ENCODE data around the gene SESTD1. TPM values are rescaled to one million over a fixed set of nuclear protein-coding genes. Genes with fewer than 3 reads are reported as not detected.

The SESTD1 gene
- total and polyA plus RNA-seq, 9 of the 15 experiments (the other 6 are each of a cell fraction or from before 2014, with no cell fraction given) = 0.32 to 5.6 (median 2.1) TPM

DNA sequence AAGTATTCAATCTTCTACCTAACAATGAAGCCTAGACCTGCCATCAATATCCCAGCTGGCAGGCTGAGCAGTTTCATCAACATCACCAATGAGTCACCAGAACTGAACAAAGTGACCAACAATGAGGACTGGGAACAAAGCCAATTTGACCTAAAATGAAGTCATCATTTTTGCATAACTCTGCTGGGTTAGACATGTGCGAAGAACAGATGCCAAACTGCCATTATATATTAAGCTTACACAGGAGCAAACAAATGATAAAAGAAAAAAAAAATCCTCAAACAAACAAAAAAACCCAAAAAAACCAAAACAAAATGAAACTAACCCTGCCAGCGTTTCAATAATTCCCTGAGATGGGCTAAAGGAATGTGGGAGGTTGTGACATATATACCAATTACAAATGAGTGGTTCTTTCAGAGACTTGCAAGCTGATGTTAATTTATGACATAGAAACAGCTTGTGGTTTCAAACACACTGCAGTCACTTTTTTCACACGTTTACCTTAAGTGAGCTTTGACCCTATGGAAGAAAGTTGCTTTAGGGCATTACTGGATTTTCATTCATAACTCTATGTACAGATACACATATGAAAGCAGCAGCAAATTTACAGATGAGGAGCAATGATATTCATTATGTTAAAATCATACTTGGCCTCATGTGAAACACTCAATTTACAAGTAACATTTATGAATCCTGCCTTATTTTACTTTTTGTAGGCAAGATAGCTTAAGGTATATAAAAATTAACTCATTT lies 157.8 kb downstream of the SESTD1 start (continued):
- TF ChIP-seq, protein P1, sequence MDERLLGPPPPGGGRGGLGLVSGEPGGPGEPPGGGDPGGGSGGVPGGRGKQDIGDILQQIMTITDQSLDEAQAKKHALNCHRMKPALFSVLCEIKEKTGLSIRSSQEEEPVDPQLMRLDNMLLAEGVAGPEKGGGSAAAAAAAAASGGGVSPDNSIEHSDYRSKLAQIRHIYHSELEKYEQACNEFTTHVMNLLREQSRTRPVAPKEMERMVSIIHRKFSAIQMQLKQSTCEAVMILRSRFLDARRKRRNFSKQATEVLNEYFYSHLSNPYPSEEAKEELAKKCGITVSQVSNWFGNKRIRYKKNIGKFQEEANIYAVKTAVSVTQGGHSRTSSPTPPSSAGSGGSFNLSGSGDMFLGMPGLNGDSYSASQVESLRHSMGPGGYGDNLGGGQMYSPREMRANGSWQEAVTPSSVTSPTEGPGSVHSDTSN (CRISPR knock-in tag; IDR thresholded peaks at IDR 0.05; ENCODE audit: low read depth) = no peak
- TF ChIP-seq, protein P1 (tag; conservative IDR thresholded peaks at IDR 0.05; ENCODE audit: low read depth) = peak; percentile 70
- TF ChIP-seq FOSL1 (tag; conservative IDR thresholded peaks at IDR 0.05) (peak; percentile 80), HSF4 (CRISPR knock-in tag; IDR thresholded peaks at IDR 0.05; ENCODE audit: borderline replicate concordance) (no peak), JUND (IDR thresholded peaks at IDR 0.05; ENCODE audit: borderline replicate concordance, low read depth, low read length) (peak; percentile 63; the same call in 1 of the 2 replicates), JUND (tag; IDR thresholded peaks at IDR 0.05; ENCODE audit: borderline replicate concordance, low read depth, low read length) (peak; percentile 87; the same call in 2 of the 3 replicates), SMARCA5 (IDR thresholded peaks at IDR 0.05) (no peak), THRAP3 (IDR thresholded peaks at IDR 0.05; ENCODE audit: borderline replicate concordance) (no peak), NCOR1 (IDR thresholded peaks at IDR 0.05) (no peak), ELF2 (CRISPR knock-in tag; IDR thresholded peaks at IDR 0.05) (no peak), ZNF217 (CRISPR knock-in tag; IDR thresholded peaks at IDR 0.05) (no peak), OTX1 (CRISPR knock-in tag; IDR thresholded peaks at IDR 0.05) (no peak), ZNF354B (CRISPR knock-in tag; IDR thresholded peaks at IDR 0.05) (no peak), FOXK2 (conservative IDR thresholded peaks at IDR 0.05 in 1 of 2, IDR thresholded peaks at IDR 0.05 in 1 of 2; ENCODE audit: low read depth in 2 of 2) (no peak), PML (IDR thresholded peaks at IDR 0.05; ENCODE audit: low read length) (no peak), NFIC (IDR thresholded peaks at IDR 0.05) (peak; percentile 77), SOX6 (IDR thresholded peaks at IDR 0.05) (peak; percentile 81)
- TF ChIP-seq, protein P2, sequence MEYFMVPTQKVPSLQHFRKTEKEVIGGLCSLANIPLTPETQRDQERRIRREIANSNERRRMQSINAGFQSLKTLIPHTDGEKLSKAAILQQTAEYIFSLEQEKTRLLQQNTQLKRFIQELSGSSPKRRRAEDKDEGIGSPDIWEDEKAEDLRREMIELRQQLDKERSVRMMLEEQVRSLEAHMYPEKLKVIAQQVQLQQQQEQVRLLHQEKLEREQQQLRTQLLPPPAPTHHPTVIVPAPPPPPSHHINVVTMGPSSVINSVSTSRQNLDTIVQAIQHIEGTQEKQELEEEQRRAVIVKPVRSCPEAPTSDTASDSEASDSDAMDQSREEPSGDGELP (CRISPR knock-in tag; IDR thresholded peaks at IDR 0.05; ENCODE audit: borderline replicate concordance) = no peak
- TF ChIP-seq, protein P3, sequence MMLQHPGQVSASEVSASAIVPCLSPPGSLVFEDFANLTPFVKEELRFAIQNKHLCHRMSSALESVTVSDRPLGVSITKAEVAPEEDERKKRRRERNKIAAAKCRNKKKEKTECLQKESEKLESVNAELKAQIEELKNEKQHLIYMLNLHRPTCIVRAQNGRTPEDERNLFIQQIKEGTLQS (IDR thresholded peaks at IDR 0.05) = peak; percentile 89
- TF ChIP-seq, protein P3 (CRISPR knock-in tag; conservative IDR thresholded peaks at IDR 0.05) = no peak; the same call in 1 of the 2 replicates
- TF ChIP-seq, protein P4, sequence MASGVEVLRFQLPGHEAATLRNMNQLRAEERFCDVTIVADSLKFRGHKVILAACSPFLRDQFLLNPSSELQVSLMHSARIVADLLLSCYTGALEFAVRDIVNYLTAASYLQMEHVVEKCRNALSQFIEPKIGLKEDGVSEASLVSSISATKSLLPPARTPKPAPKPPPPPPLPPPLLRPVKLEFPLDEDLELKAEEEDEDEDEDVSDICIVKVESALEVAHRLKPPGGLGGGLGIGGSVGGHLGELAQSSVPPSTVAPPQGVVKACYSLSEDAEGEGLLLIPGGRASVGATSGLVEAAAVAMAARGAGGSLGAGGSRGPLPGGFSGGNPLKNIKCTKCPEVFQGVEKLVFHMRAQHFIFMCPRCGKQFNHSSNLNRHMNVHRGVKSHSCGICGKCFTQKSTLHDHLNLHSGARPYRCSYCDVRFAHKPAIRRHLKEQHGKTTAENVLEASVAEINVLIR (CRISPR knock-in tag; IDR thresholded peaks at IDR 0.05) = no peak
- TF ChIP-seq, protein P5, sequence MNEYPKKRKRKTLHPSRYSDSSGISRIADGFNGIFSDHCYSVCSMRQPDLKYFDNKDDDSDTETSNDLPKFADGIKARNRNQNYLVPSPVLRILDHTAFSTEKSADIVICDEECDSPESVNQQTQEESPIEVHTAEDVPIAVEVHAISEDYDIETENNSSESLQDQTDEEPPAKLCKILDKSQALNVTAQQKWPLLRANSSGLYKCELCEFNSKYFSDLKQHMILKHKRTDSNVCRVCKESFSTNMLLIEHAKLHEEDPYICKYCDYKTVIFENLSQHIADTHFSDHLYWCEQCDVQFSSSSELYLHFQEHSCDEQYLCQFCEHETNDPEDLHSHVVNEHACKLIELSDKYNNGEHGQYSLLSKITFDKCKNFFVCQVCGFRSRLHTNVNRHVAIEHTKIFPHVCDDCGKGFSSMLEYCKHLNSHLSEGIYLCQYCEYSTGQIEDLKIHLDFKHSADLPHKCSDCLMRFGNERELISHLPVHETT (CRISPR knock-in tag; conservative IDR thresholded peaks at IDR 0.05 in 1 of 2, IDR thresholded peaks at IDR 0.05 in 1 of 2) = no peak

Data from K562 (cell line).